Stimulated activated CD4-positive, alpha-beta T cell treated with anti-CD3 and anti-CD28 coated beads, TNF-alpha, amount 100 ng/mL, for 24 hours (primary cell): ENCODE results near the gene RIMS1.
"Not testable (repeated sequence)": the region's sequence is repeated elsewhere in the genome, so short reads cannot be mapped to it uniquely, and the experiment has no call there.

Source experiments
- DNase-seq, 3 experiments: peaks; one replicate each; pipeline ENCODE4 v3.0.0-alpha.2; 2020; ENCODE audit warnings: low read depth in 3 of 3

Gene RIMS1

DNA sequence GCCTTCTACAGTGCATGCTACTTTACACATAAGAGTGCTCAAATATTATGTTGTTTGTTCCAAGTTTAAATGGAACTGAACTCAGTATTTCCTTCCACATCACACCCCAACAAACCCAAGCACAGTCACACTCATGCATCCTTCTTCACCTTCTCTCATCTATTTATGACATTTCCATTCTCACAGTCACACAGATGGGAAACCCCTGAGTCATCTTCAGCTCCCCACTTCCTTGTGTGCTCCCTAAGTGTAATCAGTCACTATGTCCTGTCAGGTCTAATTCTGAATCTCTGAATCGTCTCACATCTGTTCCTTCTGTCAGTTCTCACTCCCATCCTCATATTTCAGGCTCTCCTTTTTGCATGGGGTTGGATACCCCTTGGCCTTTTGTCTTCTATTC lies 96.0 kb downstream of the RIMS1 start:
- no peak for DNase-seq

GRCh38 chr6:71983131-71983530 lies 96.8 kb downstream of the RIMS1 start:
- DNase-seq, result no peak

DNA sequence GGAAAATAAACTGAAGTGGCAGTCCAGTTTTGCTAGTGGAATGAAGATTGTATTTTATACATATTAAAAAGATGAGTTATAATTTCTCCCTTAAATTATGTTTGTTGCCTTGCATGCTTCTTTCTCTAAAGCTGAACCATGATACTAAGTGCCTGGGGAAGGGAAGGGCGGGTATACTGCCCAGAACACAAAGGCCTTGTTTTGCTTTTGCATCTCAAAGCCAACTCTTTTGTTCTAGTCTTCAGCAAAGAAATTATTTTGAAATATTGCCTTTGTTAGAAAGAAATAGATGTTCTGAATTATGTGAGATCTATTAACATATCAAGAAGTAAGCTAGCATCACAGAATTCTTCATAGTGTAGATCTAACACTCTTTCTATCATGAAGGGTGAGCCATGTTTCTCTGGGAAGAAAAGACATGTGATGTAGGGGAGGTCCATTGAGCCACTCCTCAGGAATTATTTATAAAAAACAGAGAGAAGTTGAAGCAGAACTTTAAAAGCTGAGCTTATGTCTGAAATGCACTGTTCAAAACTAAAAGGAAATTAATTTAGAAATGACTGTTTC lies 108.4 kb downstream of the RIMS1 start:
- DNase-seq, result no peak

GRCh38 chr6:71997341-71997740 lies 111.0 kb downstream of the RIMS1 start:
- no peak for DNase-seq

- DNase-seq, result no peak
Measured at GRCh38 chr6:72002415-72002814, 116.1 kb downstream of the RIMS1 start.

DNA sequence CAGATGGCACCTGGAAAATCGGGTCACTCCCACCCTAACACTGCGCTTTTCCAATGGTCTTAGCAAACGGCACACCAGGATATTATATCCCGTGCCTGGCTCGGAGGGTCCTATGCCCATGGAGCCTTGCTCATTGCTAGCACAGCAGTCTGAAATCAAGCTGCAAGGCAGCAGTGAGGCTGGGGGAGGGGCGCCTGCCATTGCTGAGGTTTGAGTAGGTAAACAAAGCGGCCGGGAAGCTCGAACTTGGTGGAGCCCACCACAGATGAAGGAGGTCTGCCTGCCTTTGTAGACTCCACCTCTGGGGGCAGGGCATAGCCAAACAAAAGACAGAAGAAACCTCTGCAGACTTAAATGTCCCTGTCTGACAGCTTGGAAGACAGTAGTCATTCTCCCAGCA lies 120.2 kb downstream of the RIMS1 start:
- not testable (repeated sequence) for DNase-seq

DNA sequence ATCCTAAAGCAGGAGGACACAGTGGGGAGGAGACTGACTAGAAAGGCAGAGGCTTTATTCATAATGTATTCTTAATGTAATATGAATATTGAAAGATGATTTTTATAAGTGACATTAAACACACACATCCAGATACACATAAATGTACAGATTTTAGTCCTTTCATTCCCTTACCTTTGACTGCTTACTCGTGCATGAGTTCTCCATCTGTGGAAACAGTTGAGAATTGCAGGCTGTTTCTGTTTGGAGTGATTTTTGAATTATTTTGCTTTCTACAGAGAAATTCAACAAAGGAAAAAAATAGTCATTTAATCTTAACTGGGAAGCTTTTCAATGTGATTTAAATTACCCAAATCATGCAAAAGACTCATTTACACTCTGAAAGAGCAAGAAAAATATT lies 136.5 kb downstream of the RIMS1 start:
- no peak for DNase-seq

DNA sequence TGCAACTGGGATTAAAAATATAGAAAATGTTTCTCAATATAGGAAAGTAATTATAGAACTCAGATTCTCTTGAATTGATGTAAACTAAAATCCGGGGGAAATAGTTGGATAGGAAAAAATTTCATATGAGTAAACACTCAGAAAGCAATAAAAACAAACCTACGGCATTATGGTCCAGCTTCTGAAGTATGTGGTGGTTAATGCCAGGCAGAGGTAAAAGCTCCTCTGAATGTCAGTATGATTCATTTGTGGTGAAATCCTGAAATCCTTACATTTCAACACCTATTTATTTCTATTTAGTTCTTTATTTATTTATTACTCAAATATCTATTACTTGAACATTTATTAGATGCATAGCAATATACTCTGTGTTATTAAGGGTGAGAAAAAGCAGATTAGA lies 145.1 kb downstream of the RIMS1 start:
- no peak for DNase-seq

DNA sequence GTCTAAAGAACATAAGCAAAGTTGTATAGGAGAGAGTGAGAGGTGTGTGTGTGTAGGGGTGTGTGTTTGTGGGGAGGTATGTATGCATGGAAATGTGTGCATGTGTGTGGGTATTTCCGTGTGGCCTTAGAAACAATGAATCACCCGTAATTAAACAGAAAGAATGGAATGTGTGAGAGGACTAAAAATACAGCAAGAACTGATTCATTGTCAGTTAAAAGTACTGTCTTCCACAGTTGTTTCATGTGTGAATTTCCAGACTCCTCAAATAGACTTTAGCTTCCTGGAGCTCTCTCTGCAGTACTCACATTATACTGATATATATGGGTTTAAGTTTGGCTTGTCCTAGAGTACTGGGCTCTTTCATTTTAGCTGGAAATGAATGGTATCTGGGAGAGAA lies 145.7 kb downstream of the RIMS1 start:
- DNase-seq, result no peak

DNA sequence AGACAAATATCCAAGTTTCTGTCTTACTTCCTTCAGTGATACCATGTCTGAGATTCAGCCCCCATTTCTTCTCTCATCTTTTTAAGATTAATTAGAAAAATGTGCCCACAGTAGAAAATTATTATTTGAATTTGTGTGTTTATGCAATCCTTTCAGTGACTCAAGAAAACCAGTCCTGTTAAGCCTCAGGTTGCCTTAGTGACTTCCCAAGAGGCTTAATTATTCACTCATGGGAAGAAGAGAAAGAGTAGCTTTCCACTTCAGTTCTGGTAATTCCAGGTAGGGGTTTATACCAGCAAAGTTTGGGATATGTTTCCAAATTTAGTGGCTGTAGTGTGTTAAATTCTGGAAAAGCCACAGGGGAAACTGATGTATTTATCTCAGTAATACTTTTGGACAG lies 149.1 kb downstream of the RIMS1 start:
- no peak for DNase-seq

DNA sequence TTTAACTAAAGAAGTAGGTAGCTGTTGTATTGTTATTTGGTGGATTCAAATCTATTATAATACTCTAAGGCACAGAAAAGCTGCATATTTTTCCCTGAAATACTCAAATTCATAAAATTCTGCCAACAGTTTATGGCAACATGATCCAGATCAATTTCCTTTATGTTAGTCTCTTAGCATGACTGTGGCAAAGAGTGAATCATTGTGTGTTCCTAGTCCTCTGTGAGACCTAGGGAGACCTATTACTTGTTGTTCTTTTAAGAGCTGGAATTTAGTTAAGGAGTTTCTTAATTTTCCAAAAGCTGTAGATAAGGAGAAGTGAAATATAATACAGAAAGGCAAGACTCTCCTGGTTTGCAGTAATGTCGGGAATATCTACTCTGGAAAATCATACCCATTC lies 149.6 kb downstream of the RIMS1 start:
- no peak for DNase-seq

DNA sequence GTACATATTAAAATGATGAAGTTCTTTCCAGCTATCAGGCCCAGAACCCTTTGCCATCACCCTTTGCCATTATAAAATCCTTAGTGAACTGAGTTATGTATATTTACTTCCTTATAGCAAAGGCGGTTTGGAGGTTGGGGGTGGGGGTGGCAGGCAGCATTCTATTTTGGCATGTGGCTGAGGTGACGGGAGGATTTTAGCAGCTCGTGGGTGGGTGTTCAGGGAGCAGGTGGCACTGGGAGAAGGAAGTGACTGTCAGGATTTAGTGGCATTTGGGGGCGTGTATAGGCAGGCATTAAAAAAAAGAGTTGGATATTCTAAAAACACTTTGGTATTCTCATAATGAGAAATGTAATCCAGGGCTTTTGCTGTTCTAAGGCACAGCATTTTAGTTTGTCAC lies 150.7 kb downstream of the RIMS1 start:
- DNase-seq, result no peak

DNA sequence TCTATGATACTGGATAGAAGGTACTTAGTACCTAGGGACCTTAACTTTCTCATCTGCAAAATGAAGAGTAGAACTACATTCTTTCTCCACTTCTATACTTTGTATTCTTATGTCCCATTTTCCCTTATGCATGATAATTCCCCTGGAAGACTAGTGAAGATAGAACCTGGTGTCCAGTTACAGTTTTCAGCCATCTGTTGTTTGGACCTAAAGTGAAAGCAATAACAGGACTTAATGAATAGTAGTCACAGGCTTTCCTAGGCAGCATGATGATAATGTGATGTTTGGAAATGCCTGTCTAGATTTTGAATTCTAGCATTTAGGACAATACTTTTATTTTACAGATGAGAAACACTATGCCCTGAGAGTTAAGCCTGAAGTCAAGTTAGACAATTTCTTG lies 153.8 kb downstream of the RIMS1 start:
- no peak for DNase-seq

GRCh38 chr6:72042088-72042487 lies 155.7 kb downstream of the RIMS1 start:
- no peak for DNase-seq

- no peak for DNase-seq
Measured at GRCh38 chr6:72048080-72048479, 161.7 kb downstream of the RIMS1 start.

DNA sequence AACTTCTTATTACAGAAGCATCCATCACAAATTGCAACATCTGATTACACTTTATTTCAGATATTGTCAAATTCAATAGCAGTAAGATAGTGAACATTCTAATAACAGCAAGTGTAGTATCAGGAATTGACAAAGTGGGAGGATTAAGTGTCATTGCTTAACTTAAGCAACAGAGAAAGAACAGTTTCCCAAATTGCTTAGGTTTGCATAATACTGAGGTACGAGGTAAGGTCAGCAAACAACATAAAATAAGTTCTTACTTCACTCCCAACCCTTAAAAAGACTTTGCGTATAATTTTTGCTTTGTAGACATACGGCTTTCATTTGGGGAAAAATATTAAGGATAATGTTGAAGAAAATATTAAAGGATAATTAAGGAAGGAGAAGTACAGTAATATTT lies 163.0 kb downstream of the RIMS1 start:
- DNase-seq, result no peak

GRCh38 chr6:72061286-72061685 lies 174.9 kb downstream of the RIMS1 start:
- DNase-seq, result no peak

GRCh38 chr6:72064399-72064975 lies 178.1 kb downstream of the RIMS1 start:
- DNase-seq, result no peak

DNA sequence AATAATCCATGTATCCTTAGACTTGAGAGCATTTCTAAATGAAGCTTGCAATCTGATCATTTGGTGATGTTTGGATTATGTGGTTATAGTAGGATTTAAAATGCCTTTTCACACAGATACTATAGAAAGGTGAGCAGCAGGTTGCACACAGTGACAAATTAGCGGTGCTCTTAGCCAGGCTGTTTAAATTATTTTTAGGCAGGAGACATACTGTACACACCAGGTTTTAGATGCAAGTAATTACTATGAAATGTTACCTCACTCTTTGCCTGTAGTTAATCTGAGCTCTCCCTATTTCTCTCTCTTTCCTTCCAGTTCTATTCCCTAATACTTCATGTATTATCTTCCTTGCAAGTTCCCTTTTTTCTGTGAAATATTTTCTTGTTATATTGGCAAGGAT lies 191.7 kb downstream of the RIMS1 start:
- DNase-seq, result no peak

GRCh38 chr6:72080260-72080941 lies 194.1 kb downstream of the RIMS1 start:
- no peak for DNase-seq

GRCh38 chr6:72081871-72082270 lies 195.5 kb downstream of the RIMS1 start:
- no peak for DNase-seq

DNA sequence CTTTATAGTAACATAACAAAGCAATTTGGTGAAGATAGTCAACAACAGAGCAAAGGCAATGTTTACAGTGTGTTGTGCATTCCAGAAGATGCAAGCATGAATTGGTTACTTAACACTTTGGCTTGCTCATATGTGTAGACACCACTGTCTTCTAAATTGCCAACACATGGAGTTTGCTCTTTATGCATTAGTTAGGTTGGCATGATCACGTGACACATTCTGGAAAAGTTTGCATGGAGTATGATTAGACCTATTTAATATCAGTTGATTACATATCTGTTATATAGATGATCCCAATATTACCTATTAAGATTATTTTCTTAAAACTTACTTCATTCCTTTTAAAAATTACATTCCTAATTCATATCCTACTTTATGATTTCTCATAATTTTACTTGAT lies 197.6 kb downstream of the RIMS1 start:
- no peak for DNase-seq

DNA sequence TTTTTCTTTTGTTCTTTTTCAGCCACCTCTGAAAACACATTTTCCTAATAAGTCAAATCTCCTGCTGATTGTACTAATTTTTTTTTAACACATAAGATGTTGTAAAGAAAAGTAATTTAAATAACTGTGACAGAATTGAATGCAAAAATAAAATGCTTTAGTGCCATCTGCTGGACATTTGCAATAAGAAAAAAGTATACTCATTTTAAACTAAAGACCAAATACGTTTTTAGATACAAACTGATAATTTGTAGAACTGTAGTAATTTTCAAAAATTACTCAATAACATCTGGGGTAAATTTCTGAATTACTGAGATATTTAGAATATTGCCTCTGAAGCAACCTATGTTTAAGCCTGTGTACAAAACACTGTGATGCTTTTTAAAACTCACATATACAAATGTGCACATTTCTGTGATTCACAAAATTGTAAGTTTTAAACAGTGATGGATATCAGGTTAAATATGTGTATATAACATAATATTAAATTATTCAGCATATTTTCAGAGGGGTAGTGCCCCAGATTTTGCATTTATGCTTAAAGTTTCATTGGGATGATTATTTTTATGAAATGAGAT lies 198.7 kb downstream of the RIMS1 start:
- no peak for DNase-seq
